ENCODE measurements around the gene KIF1B.
A peak's percentile ranks its signal among the peaks of the same experiment; 100 is the strongest.
"Not testable (repeated sequence)": the region's sequence is repeated elsewhere in the genome, so short reads cannot be mapped to it uniquely, and the experiment has no call there.

KIF1B gene

DNA sequence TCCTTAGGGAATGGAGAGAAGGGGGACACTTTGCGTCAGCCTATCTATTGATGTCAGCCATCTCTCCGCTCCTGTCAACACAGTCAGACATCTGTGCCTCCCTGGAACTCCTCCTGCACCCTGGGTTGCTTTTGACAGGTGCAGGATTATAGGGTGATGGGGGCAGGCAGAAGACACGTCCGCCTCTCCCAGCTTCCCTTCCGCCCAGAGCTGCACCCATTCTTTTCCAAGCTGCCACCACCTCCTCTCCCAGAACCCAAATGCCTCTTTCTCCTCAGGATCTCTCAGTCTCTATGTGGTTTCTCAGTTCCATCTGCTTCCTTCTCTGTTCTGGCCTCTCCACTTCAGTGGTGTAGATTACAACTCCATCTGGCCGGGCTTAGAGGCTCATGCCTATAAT is 17.1 kb upstream of the KIF1B start:
- DNase-seq, result no peak

DNA sequence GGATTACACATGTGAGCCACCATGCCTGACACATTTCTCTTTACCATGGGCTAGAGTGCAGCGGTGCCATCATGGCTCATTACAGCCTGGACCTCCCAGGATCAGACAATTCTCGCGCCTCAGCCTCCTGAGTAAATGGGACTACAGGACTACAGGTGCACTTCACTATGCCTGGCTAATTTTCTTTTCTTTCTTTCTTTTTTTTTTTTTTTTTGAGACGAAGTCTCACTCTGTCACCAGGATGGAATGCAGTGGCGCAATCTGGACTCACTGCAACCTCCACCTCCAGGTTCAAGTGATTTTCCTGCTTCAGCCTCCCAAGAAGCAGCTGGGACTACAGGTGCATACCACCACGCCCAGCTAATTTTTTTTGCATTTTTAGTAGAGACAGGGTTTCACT is 14.8 kb upstream of the KIF1B start:
- no peak for DNase-seq

DNA sequence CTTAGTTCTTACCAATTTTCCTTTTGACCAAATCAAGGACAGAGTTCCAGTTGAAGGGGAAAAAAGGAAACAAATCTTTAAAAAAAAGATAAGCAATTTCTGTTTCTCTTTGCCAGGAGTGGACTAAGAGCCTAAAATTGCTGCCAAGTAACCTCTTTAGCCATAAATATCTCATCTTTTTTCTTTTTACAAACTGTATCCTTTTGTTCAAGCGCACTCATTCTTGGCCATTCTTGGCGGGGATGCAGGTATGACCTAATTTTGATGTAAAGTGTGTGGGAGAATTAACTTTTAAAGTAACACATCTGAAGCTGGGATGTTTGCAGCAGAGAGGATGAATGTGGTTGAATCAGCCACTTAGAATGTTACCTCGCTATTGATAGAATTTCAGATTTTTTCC is 13.4 kb upstream of the KIF1B start:
- DNase-seq, result no peak

DNA sequence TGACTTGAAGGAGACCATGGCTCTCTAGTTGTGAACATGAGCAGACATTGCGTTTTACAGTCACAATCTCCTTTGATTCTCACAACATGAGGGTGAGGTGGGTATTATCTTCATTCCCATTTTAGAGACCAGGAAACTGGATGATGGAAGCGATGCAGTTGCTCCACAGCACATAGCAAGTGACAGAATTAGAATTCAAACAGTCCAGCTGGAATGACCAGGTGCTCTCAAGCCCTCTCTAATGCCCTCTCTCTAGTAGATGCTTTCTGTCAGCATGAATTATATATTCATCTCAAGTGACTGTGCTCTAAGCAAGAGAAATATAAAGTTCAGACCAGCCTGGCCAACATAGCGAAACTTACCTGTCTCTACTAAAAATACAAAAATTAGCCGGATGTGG is 9.8 kb upstream of the KIF1B start:
- no peak for DNase-seq

DNA sequence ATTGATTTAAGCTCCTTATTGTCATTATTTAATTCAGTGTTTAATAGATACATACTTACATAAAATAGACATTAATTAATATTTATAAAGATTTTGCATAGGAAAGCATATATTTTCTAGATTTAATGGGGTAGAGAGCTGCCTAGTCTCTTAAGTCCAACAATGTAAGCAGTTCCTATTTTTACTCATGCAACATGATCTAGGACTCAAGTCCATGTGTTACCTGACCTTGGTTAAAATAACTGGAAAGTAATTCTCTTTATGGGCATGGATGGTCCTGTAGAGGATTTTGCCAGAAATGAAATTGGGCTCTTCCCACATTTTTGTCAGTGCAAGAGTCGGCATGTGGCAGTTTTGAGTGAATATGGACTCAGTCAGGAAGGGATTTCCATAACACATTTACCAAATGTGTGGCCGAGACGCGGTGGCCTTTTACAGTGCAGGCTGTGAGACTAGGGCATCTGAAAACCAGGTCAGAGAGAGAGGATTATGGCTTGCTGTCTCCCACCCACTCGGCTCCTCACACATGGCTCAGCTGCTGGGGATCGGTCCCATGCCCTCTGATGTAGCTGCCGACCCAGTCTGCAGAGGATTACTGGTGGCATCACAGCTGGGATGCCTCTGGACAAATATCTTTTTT is 6.2 kb upstream of the KIF1B start:
- no peak for DNase-seq

- not testable (repeated sequence) for DNase-seq
Measured at GRCh38 chr1:10205206-10205605, 5.2 kb upstream of the KIF1B start.

GRCh38 chr1:10207810-10208209 is 2.6 kb upstream of the KIF1B start:
- no peak for DNase-seq

- DNase-seq, result peak in 1 of 58 donors; percentile 20
Measured at GRCh38 chr1:10208537-10208936, 1.8 kb upstream of the KIF1B start.

- no peak for DNase-seq
Measured at GRCh38 chr1:10209590-10209904, 823 bp upstream of the KIF1B start.

GRCh38 chr1:10210841-10211804 is 753 bp downstream of the KIF1B start:
- peak; percentile 45 to 96 (median 84) for DNase-seq

DNA sequence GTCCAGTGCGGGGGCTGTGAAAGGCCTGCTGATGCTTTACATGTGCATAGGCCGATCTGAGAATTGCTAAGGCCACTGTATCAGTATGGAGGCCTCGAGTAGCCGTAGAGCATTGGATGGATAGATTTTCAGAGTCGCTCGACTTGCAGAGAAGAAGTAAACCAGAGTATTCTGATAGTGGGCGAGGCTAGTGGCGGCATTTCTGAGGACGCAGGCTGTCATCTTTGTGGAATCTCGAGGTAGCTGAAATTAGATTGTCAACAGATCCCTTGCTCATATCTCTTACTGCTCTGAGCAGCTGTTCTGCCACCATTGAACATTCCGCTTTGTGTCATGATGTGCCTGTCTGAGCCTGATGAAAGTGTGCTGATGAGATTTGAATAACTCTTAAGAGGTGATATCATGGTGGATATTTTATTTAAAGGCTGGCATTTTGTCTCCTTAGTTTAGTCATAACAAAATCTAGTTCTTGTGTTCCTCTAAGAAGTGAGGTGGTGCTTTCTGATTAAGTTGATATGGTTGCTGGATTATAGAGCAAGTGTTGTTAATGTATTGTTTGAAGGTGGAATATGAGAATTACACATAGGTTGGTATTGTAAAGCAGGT is 1.5 kb downstream of the KIF1B start:
- DNase-seq, result peak in 33 of 58 donors; percentile 24 to 85 (median 64)

DNA sequence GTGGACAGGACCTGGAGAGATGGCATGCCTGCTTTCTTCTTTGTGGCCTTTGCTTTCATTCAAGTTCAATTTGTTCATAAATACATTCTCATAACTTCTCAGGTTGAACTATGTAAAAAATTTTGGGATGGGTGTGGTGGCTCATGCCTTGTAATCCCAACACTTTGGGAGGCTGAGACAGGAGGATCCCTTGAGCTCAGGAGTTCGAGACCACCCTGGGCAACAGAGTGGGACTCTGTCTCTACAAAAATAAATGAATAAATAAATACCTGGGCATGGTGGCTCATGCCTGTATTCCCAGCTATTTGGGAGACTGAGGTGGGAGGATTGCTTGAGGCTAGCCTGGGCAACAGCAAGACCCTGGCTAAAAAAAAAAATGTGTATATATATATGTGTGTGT is 2.1 kb downstream of the KIF1B start:
- DNase-seq, result no peak

DNA sequence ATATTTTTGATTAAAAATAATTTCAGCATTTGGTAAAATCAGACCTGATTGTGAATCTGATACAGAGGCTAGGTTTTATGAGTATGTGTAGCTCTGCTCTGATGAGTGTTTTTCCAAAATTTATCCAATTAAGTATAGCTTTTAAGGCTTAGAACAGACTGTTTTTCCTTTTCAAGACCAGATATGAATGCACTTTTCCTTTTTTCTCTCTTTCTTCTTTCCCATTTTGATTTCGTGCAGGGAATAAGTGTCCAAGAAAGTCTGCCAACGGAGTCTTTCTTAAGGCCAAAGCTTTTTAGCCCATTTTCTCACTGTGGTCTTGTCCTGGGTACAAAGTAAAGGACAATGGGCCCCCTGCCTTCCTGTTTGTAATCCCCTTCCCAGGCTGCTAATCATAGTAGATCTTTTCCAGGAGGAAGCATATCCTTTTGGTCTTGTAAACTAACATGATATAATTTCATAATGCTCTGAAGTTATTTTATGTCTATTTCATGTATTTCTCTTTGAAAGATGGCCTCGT is 2.9 kb downstream of the KIF1B start:
- DNase-seq, result peak in 5 of 58 donors; percentile 1 to 61 (median 15)

DNA sequence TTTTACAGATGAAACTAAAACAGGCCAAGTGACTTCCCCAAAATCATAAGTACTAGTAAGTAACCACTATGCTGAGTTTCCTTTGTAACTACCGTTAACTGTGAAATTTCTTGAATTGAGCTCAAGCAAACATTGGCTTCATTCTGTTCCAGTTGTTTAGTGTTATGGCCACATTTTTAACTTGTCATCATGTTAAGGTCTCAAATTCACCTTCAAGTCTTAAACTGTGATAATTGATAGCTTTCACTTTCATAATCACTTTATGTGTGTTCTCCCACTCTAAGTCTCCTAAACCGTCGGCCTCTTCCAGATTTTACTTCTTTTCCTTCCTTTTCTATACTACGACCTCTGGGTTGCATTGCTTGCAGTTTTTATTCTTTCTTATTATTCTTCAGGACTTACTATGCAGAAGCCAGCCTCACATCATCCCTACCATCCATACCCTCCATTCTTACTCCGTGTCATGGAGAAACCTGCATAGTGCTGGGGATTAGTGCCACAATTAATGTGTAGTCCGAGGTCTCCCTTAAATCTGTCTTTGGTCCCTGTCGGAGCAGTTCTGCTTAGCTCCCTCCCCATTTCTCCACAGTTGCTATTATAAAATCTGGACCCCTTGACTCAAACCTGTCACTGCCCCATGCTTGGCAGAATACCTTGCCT is 5.8 kb downstream of the KIF1B start:
- DNase-seq, result no peak

DNA sequence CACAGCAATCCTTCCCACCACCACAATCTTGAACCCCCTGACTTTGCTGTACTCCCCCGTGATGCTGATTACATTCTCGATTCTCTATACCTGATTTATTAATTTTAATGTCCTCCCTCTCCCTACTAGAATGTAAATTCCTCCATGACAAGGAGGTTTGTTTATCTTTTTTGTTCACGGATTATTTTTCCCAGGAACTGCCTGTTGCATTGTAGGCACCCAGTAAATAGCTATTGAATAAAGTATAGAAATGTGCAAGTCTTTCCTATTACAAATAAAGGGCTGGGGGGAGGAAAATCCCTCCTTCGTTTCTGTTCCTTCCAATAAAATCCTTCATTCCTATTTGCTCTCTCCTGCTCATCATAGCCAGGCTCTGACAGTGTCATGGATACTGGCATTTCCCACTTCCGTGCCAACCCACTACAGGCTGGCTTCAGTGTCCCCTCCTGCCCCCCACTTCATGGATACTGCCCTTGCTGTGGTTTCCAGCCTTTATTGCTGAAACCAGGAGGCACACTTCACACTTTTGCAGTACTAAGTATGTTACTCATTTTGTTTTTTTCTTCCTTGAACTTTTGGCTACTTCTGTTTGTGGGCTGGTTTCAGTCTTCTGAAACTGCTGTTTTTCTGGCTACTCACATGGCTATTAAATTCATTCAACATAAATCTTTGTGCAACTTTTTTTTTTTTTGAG is 7.5 kb downstream of the KIF1B start:
- peak in 7 of 58 donors; percentile 1 to 33 (median 3) for DNase-seq

DNA sequence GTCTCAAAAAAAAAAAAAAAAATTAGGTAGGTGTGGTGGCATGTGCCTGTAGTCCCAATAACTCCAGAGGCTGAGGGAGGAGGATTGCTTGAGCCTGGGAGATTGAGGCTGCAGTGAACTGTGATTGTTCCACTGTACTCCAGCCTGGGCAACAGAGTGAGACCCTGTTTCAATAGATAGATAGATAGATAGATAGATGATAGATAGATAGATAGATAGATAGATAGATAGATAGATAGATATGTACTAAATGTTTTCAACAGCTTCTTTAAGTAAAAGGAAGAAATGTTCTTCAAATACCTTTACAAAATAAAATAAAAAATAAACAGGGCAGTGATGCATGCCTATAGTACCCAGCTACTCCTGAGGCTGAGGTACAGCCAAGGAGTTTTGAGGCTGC is 9.8 kb downstream of the KIF1B start:
- DNase-seq, result no peak

- not testable (repeated sequence) for DNase-seq
Measured at GRCh38 chr1:10220657-10221056, 10.3 kb downstream of the KIF1B start.

DNA sequence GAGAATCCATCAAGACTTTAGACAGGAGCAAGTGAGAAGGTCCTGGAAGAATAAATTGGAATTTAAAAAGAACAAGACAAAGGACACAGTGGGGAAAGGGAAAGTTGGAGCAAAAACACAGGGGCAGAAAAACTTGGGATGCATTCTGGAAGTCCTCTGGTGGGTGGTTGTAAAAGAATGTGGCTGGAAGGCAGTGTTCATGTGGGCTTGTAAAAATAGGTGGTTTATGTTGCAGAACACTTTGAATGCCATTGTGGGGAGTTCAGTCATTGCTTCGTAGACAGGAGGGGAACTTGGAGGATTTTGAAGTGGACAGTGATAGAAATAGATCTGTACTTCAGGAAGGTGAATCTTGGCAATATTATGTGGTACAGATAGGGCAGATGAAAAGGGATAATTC is 15.2 kb downstream of the KIF1B start:
- no peak for DNase-seq

- no peak for DNase-seq
Measured at GRCh38 chr1:10228528-10228927, 18.2 kb downstream of the KIF1B start.

DNA sequence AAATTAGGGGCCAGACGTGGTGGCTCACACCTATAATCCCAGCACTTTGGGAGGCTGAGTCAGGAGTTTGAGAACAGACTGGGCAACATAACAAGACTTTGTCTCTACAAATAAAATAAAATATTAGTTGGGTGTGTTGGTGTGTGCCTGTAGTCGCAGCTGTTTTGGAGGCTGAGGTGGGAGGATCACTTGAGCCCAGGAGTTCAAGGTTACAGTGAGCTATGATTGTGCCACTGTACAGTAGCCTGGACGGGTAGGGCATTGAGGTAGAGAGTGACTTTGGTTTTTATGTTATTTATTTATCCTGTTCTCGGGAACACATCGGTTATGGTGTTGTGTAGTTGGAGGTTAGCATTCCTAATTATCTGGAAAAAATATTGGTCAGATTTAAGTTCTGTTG is 19.5 kb downstream of the KIF1B start:
- no peak for DNase-seq

DNA sequence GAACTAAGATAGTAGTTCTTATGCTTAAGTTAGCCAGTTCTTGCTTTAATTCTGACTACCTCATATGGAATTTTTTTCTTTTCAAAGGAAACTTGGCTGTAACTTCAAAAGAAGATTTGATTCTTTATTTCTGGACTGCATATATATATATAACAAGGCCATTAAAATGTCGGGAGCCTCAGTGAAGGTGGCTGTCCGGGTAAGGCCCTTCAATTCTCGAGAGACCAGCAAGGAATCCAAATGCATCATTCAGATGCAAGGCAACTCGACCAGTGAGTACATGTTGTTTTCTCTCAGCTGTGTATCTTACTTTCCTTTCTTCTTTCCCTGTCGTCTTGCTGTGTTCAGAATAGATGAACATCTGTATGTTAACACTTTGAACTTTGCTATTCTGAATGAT is 21.8 kb downstream of the KIF1B start:
- no peak for DNase-seq

Data from anterior cingulate cortex (tissue), 58 donors.